GM19372 (cell line): ENCODE measurements around the gene CADPS2.

Source experiments
- ATAC-seq: cut with Tn5 transposase; IDR thresholded peaks from one replicate; pipeline ENCODE4 v1.9.1; 2021; ENCODE audit warnings: mild to moderate bottlenecking, low read depth, moderate library complexity; ENCODE audit not compliant: unreplicated experiment

Gene CADPS2

GRCh38 chr7:122468945-122469344, 417.3 kb downstream of the CADPS2 start:
- no peak for ATAC-seq

- ATAC-seq, result no peak
Measured at GRCh38 chr7:122467661-122468449, 418.4 kb downstream of the CADPS2 start.

- no peak for ATAC-seq
Measured at GRCh38 chr7:122465296-122465695, 421.0 kb downstream of the CADPS2 start.

GRCh38 chr7:122463631-122464030, 422.6 kb downstream of the CADPS2 start:
- ATAC-seq, result no peak

GRCh38 chr7:122460936-122461335, 425.3 kb downstream of the CADPS2 start:
- no peak for ATAC-seq

GRCh38 chr7:122457969-122458368, 428.3 kb downstream of the CADPS2 start:
- ATAC-seq, result no peak

- no peak for ATAC-seq
Measured at GRCh38 chr7:122457325-122457724, 428.9 kb downstream of the CADPS2 start.

- ATAC-seq, result no peak
Measured at GRCh38 chr7:122454776-122455507, 431.3 kb downstream of the CADPS2 start.

GRCh38 chr7:122453432-122453831, 432.8 kb downstream of the CADPS2 start:
- ATAC-seq, result no peak

- no peak for ATAC-seq
Measured at GRCh38 chr7:122448893-122449589, 437.2 kb downstream of the CADPS2 start.

- no peak for ATAC-seq
Measured at GRCh38 chr7:122442929-122443328, 443.3 kb downstream of the CADPS2 start.

GRCh38 chr7:122438492-122438891, 447.8 kb downstream of the CADPS2 start:
- ATAC-seq, result no peak

- no peak for ATAC-seq
Measured at GRCh38 chr7:122438006-122438405, 448.3 kb downstream of the CADPS2 start.

- no peak for ATAC-seq
Measured at GRCh38 chr7:122433765-122434164, 452.5 kb downstream of the CADPS2 start.

- no peak for ATAC-seq
Measured at GRCh38 chr7:122430710-122431109, 455.6 kb downstream of the CADPS2 start.

- ATAC-seq, result no peak
Measured at GRCh38 chr7:122429926-122430325, 456.3 kb downstream of the CADPS2 start.

- ATAC-seq, result no peak
Measured at GRCh38 chr7:122425731-122426130, 460.5 kb downstream of the CADPS2 start.

GRCh38 chr7:122423591-122423990, 462.7 kb downstream of the CADPS2 start:
- ATAC-seq, result no peak

- no peak for ATAC-seq
Measured at GRCh38 chr7:122416336-122416735, 469.9 kb downstream of the CADPS2 start.

- ATAC-seq, result no peak
Measured at GRCh38 chr7:122415510-122415909, 470.8 kb downstream of the CADPS2 start.

- no peak for ATAC-seq
Measured at GRCh38 chr7:122413339-122413738, 472.9 kb downstream of the CADPS2 start.
